ENCODE measurements around the gene BICC1. TPM values are rescaled to one million over a fixed set of nuclear protein-coding genes. Genes with fewer than 3 reads are reported as not detected.

BICC1 gene
- total and polyA plus RNA-seq, 10 donors, result 0.86 to 5.4 (median 3.5) TPM

DNA sequence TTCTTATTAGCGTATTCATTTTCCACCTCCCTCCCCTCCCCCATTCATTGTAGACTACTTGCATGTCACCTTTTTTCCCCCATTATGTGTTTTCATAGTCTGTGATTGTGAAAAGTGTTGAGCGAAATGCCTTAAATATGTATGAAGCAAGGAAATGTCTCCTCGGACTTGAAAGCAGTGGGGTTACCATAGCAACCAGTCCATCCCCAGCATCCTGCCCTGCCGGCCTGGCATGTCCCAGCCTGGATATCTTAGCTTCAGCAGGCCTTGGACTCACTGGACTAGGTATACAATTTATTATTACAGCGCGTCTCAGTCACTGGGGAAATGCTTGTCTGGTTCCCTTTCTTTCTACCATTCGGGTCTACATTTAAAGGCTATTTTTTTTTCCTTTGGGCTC lies 283.6 kb downstream of the BICC1 start:
- Histone ChIP-seq H3K4me1 (no peaks in the 10 kb centered on the region), H3K4me3 (no peak overlapping the region), H3K36me3 (no peaks in the 10 kb centered on the region), H3K27ac (no peak overlapping the region), H3K9me3 (no peaks in the 10 kb centered on the region), H3K27me3 (replicated peaks in 1 of 7) (no peaks in the 10 kb centered on the region)
- 80 to 90% (median 89%) methylated on average over 7 of the region's 7 CpGs for WGBS, 5 donors
- intact Hi-C loops (cut with DNase I; ENCODE audit: low total_unique reads), result no loop called here
- DNase-seq, result no peak
- TF ChIP-seq POLR2A (IDR thresholded peaks at IDR 0.05), result no peak

DNA sequence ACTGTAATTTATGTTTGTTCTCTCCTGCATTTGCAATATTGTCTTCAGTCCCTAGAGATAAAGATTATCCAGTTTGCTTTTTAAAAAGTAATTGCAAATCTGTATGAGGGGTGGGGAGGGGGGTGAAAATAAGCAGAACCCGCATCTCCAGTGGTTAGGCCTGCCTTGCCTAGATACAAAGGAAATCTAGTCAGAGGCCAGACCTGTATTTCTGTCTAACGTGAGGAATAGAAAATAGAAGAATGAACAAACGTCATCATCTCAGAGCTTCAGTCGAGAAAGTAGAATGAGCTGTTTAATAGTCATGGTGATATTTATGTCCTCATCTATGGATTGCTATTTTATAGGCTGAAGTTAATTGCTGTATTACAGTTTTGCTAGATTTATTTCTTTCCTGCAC lies 284.2 kb downstream of the BICC1 start:
- H3K4me1 ChIP-seq, result no peaks in the 10 kb centered on the region
- no peaks in the 10 kb centered on the region for H3K9me3 ChIP-seq

DNA sequence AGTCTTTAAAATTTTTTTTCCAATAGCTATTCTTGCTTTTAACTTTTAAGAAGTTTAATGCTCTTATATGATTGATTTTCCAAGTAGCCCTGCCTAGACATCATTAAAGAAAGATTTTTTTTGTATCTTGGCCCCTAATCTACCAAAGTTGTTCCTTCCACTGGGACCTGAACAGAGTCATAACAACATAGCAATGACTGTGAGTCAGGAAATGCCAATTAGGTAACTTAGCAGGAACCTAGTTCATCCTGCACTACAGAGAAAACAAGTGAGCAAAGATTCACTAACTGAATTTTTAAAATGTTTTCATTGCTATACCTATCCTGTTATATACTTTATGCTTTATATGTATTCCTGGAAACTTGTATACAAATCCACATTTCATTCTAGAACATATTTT lies 284.7 kb downstream of the BICC1 start:
- Histone ChIP-seq H3K27ac (no peak overlapping the region), H3K4me1 (no peaks in the 10 kb centered on the region), H3K9me3 (no peaks in the 10 kb centered on the region), H3K4me3 (no peak overlapping the region), H3K27me3 (replicated peaks in 1 of 7) (no peaks in the 10 kb centered on the region), H3K36me3 (no peaks in the 10 kb centered on the region)
- intact Hi-C loops (cut with DNase I; ENCODE audit: low total_unique reads), result no loop called here
- no peak for DNase-seq
- TF ChIP-seq POLR2A (IDR thresholded peaks at IDR 0.05) (no peak), POLR2AphosphoS5 (IDR thresholded peaks at IDR 0.05) (no peak)
- TF ChIP-seq, protein P1, sequence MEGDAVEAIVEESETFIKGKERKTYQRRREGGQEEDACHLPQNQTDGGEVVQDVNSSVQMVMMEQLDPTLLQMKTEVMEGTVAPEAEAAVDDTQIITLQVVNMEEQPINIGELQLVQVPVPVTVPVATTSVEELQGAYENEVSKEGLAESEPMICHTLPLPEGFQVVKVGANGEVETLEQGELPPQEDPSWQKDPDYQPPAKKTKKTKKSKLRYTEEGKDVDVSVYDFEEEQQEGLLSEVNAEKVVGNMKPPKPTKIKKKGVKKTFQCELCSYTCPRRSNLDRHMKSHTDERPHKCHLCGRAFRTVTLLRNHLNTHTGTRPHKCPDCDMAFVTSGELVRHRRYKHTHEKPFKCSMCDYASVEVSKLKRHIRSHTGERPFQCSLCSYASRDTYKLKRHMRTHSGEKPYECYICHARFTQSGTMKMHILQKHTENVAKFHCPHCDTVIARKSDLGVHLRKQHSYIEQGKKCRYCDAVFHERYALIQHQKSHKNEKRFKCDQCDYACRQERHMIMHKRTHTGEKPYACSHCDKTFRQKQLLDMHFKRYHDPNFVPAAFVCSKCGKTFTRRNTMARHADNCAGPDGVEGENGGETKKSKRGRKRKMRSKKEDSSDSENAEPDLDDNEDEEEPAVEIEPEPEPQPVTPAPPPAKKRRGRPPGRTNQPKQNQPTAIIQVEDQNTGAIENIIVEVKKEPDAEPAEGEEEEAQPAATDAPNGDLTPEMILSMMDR (IDR thresholded peaks at IDR 0.05 in 8 of 11, conservative IDR thresholded peaks at IDR 0.05 in 3 of 11), result no peak

More for the DNA sequence above, 284.2 kb downstream of the BICC1 start:
- Histone ChIP-seq H3K4me3 (no peak overlapping the region), H3K27me3 (replicated peaks in 1 of 7) (no peaks in the 10 kb centered on the region), H3K36me3 (no peaks in the 10 kb centered on the region), H3K27ac (no peak overlapping the region)
- intact Hi-C loops (cut with DNase I; ENCODE audit: low total_unique reads), result no loop called here
- no peak for DNase-seq
- TF ChIP-seq POLR2AphosphoS5 (IDR thresholded peaks at IDR 0.05), result no peak
- TF ChIP-seq POLR2A (IDR thresholded peaks at IDR 0.05), result no peak
- TF ChIP-seq, protein P1 (IDR thresholded peaks at IDR 0.05 in 8 of 11, conservative IDR thresholded peaks at IDR 0.05 in 3 of 11), result no peak
- WGBS, 5 donors, result 54 to 87% (median 67%) methylated on average over 4 of the region's 4 CpGs

DNA sequence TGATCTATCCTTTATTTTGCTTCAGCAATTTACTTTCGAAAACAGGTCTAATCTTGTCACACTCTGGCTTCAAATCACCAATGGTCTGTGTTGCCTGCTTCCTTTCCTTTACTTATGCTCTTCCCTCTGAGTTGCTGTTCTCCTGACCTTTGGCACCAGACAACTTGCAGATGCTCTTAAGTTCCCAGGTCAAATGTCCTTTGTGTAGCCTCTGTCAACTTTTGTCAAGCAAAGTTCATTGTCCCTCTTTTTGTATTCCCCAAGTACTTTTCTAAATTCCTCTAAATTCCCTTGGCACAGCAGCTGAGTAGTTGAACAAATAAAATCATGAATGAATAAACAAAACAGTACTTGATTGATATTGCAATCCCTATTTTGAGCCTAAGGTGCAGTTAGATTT lies 289.4 kb downstream of the BICC1 start:
- no peak for TF ChIP-seq POLR2A (IDR thresholded peaks at IDR 0.05)
- no peaks in the 10 kb centered on the region for H3K36me3 ChIP-seq
- H3K4me3 ChIP-seq, result no peak overlapping the region
- DNase-seq, result no peak
- no peaks in the 10 kb centered on the region for H3K4me1 ChIP-seq
- intact Hi-C loops (cut with DNase I; ENCODE audit: low total_unique reads), result no loop called here
- WGBS, 5 donors, result 79 to 87% (median 81%) methylated on average over 1 of the region's 1 CpG
- no peak overlapping the region for H3K27ac ChIP-seq
- no peaks in the 10 kb centered on the region for H3K9me3 ChIP-seq
- H3K27me3 ChIP-seq (replicated peaks in 1 of 7), result no peaks in the 10 kb centered on the region

DNA sequence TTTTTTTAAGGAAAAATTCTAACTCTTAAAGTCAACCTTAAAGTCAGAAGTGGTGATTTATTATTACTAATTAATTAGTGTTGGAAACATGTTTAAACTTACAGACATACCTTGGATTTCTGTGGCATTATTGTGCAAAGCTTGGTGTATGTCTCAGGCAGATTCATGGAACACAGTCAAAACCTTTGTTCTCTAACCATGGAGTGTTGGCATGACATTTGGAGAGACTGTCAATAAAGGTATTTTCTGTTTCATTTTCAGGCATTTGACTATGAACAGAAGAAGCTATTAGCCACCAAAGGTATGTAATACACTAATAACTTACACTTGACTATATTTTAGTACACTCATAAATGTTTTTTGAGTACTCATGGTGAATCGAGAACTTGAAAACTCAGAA lies 293.7 kb downstream of the BICC1 start:
- H3K27ac ChIP-seq, result no peak overlapping the region
- H3K4me3 ChIP-seq, result no peak overlapping the region
- intact Hi-C loops (cut with DNase I; ENCODE audit: low total_unique reads), result no loop called here
- no peaks in the 10 kb centered on the region for H3K27me3 ChIP-seq (replicated peaks in 1 of 7)
- TF ChIP-seq POLR2AphosphoS5 (IDR thresholded peaks at IDR 0.05) (no peak), POLR2A (IDR thresholded peaks at IDR 0.05) (no peak)
- TF ChIP-seq, protein P1 (IDR thresholded peaks at IDR 0.05 in 8 of 11, conservative IDR thresholded peaks at IDR 0.05 in 3 of 11), result no peak
- no peaks in the 10 kb centered on the region for H3K36me3 ChIP-seq
- no peaks in the 10 kb centered on the region for H3K4me1 ChIP-seq
- WGBS, 5 donors, result 87 to 98% (median 97%) methylated on average over 1 of the region's 1 CpG
- no peak for DNase-seq
- no peaks in the 10 kb centered on the region for H3K9me3 ChIP-seq

All from spleen (tissue), 11 donors.